ENCODE measurements around the gene FGD6.

DNA sequence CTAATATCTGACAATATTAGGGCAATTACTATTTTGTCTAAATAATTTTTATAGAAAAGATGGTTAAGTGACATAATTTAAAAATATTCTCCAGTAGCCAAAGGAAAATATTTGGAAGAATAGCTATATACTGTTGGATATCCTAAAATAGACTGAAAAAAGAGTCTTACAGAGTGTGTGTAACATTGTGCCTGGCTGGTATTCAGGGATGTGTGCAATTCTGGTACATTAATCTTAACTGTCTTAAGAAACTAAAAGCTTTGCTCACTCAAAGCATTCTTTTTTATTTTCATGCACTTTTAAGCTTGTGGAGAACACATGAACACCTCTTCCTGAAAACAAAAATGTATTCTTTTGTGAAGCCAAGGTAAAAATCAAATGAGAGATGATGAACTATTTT lies 133.8 kb downstream of the FGD6 start:
- TF ChIP-seq POLR2A (IDR thresholded peaks at IDR 0.05; ENCODE audit: borderline replicate concordance, extremely low read depth, insufficient read depth, insufficient read length) (no peak), EZH2 (IDR thresholded peaks at IDR 0.05) (no peak), MAX (IDR thresholded peaks at IDR 0.05) (no peak), YY1 (IDR thresholded peaks at IDR 0.05; ENCODE audit: extremely low read depth, insufficient replicate concordance, low read depth, low read length) (no peak), CTCF (IDR thresholded peaks at IDR 0.05 in 2 of 3, conservative IDR thresholded peaks at IDR 0.05 in 1 of 3; ENCODE audit: borderline replicate concordance in 1 of 3, insufficient read depth in 1 of 3, low read depth in 2 of 3, low read length in 2 of 3) (no peak), SRF (IDR thresholded peaks at IDR 0.05; ENCODE audit: low read depth) (no peak), SIN3A (IDR thresholded peaks at IDR 0.05; ENCODE audit: low read depth) (no peak), ATF3 (IDR thresholded peaks at IDR 0.05) (no peak), CBX3 (IDR thresholded peaks at IDR 0.05; ENCODE audit: low read depth) (no peak), POLR2AphosphoS5 (IDR thresholded peaks at IDR 0.05; ENCODE audit: low read depth, low read length) (no peak), RAD21 (IDR thresholded peaks at IDR 0.05; ENCODE audit: low read depth) (no peak), ZBTB33 (IDR thresholded peaks at IDR 0.05; ENCODE audit: extremely low read depth, insufficient replicate concordance, low read length) (no peak)
